Suprapubic skin (tissue), 4 donors: Measurements from ENCODE around the gene LAP3. TPM values are rescaled to one million over a fixed set of nuclear protein-coding genes. Genes with fewer than 3 reads are reported as not detected.

Source experiments
- DNase-seq, 2 donors: peaks; one replicate each; pipeline ENCODE4 v3.0.0-alpha.2; 2019; ENCODE audit warnings: low spot score in 2 of 2
- H3K27ac ChIP-seq: fragments of 200-600 bp; sonication (generic); one replicate; pipeline ENCODE4 v1.5.1; 2019
- H3K27me3 ChIP-seq: fragments of 200-600 bp; sonication (generic); one replicate; pipeline ENCODE4 v1.5.1; 2019
- H3K36me3 ChIP-seq: fragments of 200-600 bp; sonication (generic); one replicate; pipeline ENCODE4 v1.5.1; 2019
- H3K4me1 ChIP-seq: fragments of 200-600 bp; sonication (generic); one replicate; pipeline ENCODE4 v1.5.1; 2019
- H3K4me3 ChIP-seq: fragments of 200-600 bp; sonication (generic); one replicate; pipeline ENCODE4 v1.5.1; 2019; ENCODE audit warnings: mild to moderate bottlenecking
- H3K9me3 ChIP-seq: fragments of 200-600 bp; sonication (generic); one replicate; pipeline ENCODE4 v1.5.1; 2019
- CTCF ChIP-seq, 2 donors: fragments of 200-600 bp in 1 of 2; fragments of 450-650 bp in 1 of 2; sonication (generic) in 1 of 2; IDR thresholded peaks; one replicate each; pipeline ENCODE4 v1.5.1; 2016 to 2019; ENCODE audit warnings: antibody characterized with exemption in 2 of 2, mild to moderate bottlenecking in 1 of 2, moderate library complexity in 1 of 2
- EP300 ChIP-seq: sonication (generic); formaldehyde crosslinking; IDR thresholded peaks from one replicate; pipeline ENCODE4 v1.6.1; 2017; ENCODE audit warnings: antibody characterized with exemption
- POLR2A ChIP-seq, 2 donors: fragments of 450-650 bp; IDR thresholded peaks; one replicate each; pipeline ENCODE4 v1.6.1; 2017; ENCODE audit warnings: antibody characterized with exemption in 2 of 2, mild to moderate bottlenecking in 2 of 2, moderate library complexity in 2 of 2
- POLR2AphosphoS5 ChIP-seq, 3 donors: sonication (generic); formaldehyde crosslinking; IDR thresholded peaks; one replicate each; pipeline ENCODE4 v1.6.1; 2017; ENCODE audit warnings: antibody characterized with exemption in 3 of 3
- WGBS: methylation state at CpG from one replicate; pipeline ENCODE4 v1.1.5; 2018; 5-methylcytosine and 5-hydroxymethylcytosine counted together
- total RNA-seq, 4 donors: library from RNA; depleted of rRNA; stranded (reverse); fragments of >200 nt; gene quantifications; one replicate each; pipeline ENCODE4 v1.1.0, GENCODE V29; 2016

Gene LAP3
- total RNA-seq, 4 donors from 2014 or later = 45.9 to 100 (median 62.0) TPM

DNA sequence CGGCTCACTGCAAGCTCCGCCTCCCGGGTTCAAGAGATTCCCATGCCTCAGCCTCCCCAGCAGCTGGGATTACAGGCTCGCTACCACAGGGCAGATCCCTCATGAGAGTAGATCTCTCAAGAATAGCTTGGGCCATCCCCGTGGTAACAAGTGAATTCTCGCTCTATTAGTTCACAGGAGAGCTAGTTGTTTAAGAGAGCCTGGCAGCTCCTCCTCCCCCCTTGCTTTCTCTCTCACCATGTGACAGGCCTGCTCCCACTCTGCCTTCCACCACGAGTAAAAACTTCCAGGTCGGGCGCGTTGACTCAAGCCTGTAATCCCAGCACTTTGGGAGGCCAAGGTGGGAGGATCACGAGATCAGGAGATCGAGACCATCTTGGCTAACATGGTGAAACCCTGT lies 30.3 kb upstream of the LAP3 start:
- no peak for DNase-seq
- no peaks in the 10 kb centered on the region for H3K9me3 ChIP-seq
- WGBS = 79% methylated on average over 12 of the region's 12 CpGs
- H3K36me3 ChIP-seq = no peaks in the 10 kb centered on the region
- no peak overlapping the region for H3K4me3 ChIP-seq
- no peaks in the 10 kb centered on the region for H3K27me3 ChIP-seq
- H3K27ac ChIP-seq = no peak overlapping the region
- TF ChIP-seq POLR2AphosphoS5 (IDR thresholded peaks at IDR 0.05) = no peak
- TF ChIP-seq EP300 = no peak
- TF ChIP-seq POLR2A (IDR thresholded peaks at IDR 0.05) = no peak
- TF ChIP-seq CTCF (IDR thresholded peaks at IDR 0.05) = no peak
- no peaks in the 10 kb centered on the region for H3K4me1 ChIP-seq

DNA sequence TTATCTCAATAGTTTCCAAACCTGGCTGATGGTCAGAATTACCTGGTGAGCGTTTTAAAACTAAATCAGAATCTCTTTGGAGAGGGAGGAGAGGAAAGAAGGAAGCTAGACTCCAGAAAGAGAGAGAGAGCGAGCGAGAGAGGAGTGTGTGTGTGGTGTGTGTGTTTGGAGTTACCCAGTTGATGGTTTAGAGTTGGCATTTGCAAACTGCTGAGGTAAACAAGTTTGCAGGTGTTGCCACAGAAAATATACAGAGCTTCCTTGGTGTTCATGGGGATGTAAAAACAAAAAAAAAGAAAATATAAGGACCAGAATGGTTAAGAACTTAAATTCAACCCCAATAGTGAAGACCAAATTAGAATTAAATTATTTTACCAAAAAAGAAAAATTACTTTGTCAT lies 26.4 kb upstream of the LAP3 start:
- no peaks in the 10 kb centered on the region for H3K36me3 ChIP-seq
- 85% methylated on average over 3 of the region's 3 CpGs for WGBS
- no peaks in the 10 kb centered on the region for H3K9me3 ChIP-seq
- no peak overlapping the region for H3K27ac ChIP-seq
- no peak overlapping the region for H3K4me3 ChIP-seq
- no peak for DNase-seq
- H3K4me1 ChIP-seq = no peaks in the 10 kb centered on the region
- TF ChIP-seq CTCF (IDR thresholded peaks at IDR 0.05) (no peak), POLR2AphosphoS5 (IDR thresholded peaks at IDR 0.05) (no peak), POLR2A (IDR thresholded peaks at IDR 0.05) (no peak), EP300 (no peak)
- H3K27me3 ChIP-seq = peaks cover 6% of the 10 kb centered on the region

GRCh38 chr4:17552427-17552826 lies 24.6 kb upstream of the LAP3 start:
- TF ChIP-seq POLR2A (IDR thresholded peaks at IDR 0.05) (no peak), POLR2AphosphoS5 (IDR thresholded peaks at IDR 0.05) (no peak), CTCF (IDR thresholded peaks at IDR 0.05) (no peak), EP300 (no peak)
- Histone ChIP-seq H3K36me3 (no peaks in the 10 kb centered on the region), H3K4me1 (no peaks in the 10 kb centered on the region), H3K9me3 (no peaks in the 10 kb centered on the region), H3K27ac (no peak overlapping the region), H3K27me3 (peaks cover 8% of the 10 kb centered on the region), H3K4me3 (no peak overlapping the region)
- WGBS = 49% methylated on average over 5 of the region's 5 CpGs
- no peak for DNase-seq

DNA sequence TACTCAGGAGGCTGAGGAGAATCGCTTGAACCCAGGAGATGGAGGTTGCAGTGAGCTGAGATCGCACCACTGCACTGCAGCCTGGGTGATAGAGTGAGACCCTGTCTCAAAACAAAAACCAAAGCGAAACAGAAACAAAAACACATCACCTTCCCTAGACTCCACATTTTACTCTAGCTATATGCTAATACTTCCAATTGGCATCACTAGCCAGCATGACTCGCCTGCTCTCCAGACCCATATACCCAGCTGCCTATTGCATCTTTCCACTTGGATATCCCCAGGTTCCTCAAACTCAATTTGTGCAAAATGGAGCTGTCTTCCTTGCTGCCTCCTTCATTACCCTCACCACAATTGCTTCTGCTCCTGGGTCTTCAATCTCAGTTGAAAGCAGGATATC lies 22.4 kb upstream of the LAP3 start:
- H3K36me3 ChIP-seq = no peaks in the 10 kb centered on the region
- 68% methylated on average over 4 of the region's 4 CpGs for WGBS
- no peak for DNase-seq
- H3K27me3 ChIP-seq = peaks cover 8% of the 10 kb centered on the region
- no peaks in the 10 kb centered on the region for H3K9me3 ChIP-seq
- no peaks in the 10 kb centered on the region for H3K4me1 ChIP-seq
- TF ChIP-seq POLR2AphosphoS5 (IDR thresholded peaks at IDR 0.05) (no peak), CTCF (IDR thresholded peaks at IDR 0.05) (no peak), EP300 (no peak), POLR2A (IDR thresholded peaks at IDR 0.05) (no peak)
- no peak overlapping the region for H3K4me3 ChIP-seq
- no peak overlapping the region for H3K27ac ChIP-seq

- no peaks in the 10 kb centered on the region for H3K9me3 ChIP-seq
- no peak for DNase-seq
- no peak overlapping the region for H3K4me3 ChIP-seq
- H3K36me3 ChIP-seq = no peaks in the 10 kb centered on the region
- no peaks in the 10 kb centered on the region for H3K4me1 ChIP-seq
- peaks cover 8% of the 10 kb centered on the region for H3K27me3 ChIP-seq
- TF ChIP-seq EP300 (no peak), POLR2AphosphoS5 (IDR thresholded peaks at IDR 0.05) (no peak), CTCF (IDR thresholded peaks at IDR 0.05) (no peak), POLR2A (IDR thresholded peaks at IDR 0.05) (no peak)
- no peak overlapping the region for H3K27ac ChIP-seq
These were observed 20.5 kb upstream of the LAP3 start for GRCh38 chr4:17556498-17556897.
